Activated CD8-positive, alpha-beta memory T cell treated with anti-CD3 and anti-CD28 coated beads for 48 hours (primary cell): ENCODE data around the gene ZNF500.
"Not testable (repeated sequence)": the region's sequence is repeated elsewhere in the genome, so short reads cannot be mapped to it uniquely, and the experiment has no call there.

Source experiments
- DNase-seq, 3 experiments: peaks; one replicate each; pipeline ENCODE4 v3.0.0-alpha.2; 2020; ENCODE audit warnings: low read depth in 2 of 3, low spot score in 2 of 3

The ZNF500 gene

GRCh38 chr16:4796982-4797804 is 30.2 kb upstream of the ZNF500 start:
- no peak for DNase-seq

GRCh38 chr16:4795828-4796572 is 29.0 kb upstream of the ZNF500 start:
- DNase-seq: no peak

GRCh38 chr16:4795181-4795827 is 28.3 kb upstream of the ZNF500 start, which contains the start of gene SMIM22:
Gene SMIM22 (plus strand): TSS chr16:4795369. CDS start chr16:4795735, 366 bp downstream.
- no peak for DNase-seq

GRCh38 chr16:4792951-4793513 is 26.1 kb upstream of the ZNF500 start:
- no peak for DNase-seq

- DNase-seq: no peak
Measured at GRCh38 chr16:4790871-4791270, 23.9 kb upstream of the ZNF500 start.

GRCh38 chr16:4790261-4790660 is 23.3 kb upstream of the ZNF500 start:
- no peak for DNase-seq

- no peak for DNase-seq
Measured at GRCh38 chr16:4788910-4789309, 21.9 kb upstream of the ZNF500 start.

- DNase-seq: no peak
Measured at GRCh38 chr16:4788489-4788889, 21.5 kb upstream of the ZNF500 start.

GRCh38 chr16:4787627-4788482 is 20.9 kb upstream of the ZNF500 start, which contains the start of gene SEPTIN12:
Gene SEPTIN12 (minus strand): TSS chr16:4788345. CDS start chr16:4787645, 700 bp downstream.
- DNase-seq: no peak

- DNase-seq: no peak
Measured at GRCh38 chr16:4787068-4787467, 20.1 kb upstream of the ZNF500 start.

- DNase-seq: no peak
Measured at GRCh38 chr16:4785758-4786433, 18.9 kb upstream of the ZNF500 start.

- DNase-seq: not testable (repeated sequence)
Measured at GRCh38 chr16:4784444-4784987, 17.6 kb upstream of the ZNF500 start.

GRCh38 chr16:4783951-4784336 is 17.0 kb upstream of the ZNF500 start:
- DNase-seq: no peak

GRCh38 chr16:4783251-4783950 is 16.4 kb upstream of the ZNF500 start:
- no peak for DNase-seq

- DNase-seq: no peak
Measured at GRCh38 chr16:4780235-4780634, 13.3 kb upstream of the ZNF500 start.

- DNase-seq: no peak
Measured at GRCh38 chr16:4778050-4778392, 11.1 kb upstream of the ZNF500 start.

- DNase-seq: no peak
Measured at GRCh38 chr16:4777339-4778049, 10.5 kb upstream of the ZNF500 start.

GRCh38 chr16:4776141-4776705 is 9.3 kb upstream of the ZNF500 start:
- no peak for DNase-seq
